Endometrial microvascular endothelial cells (primary cell): ENCODE results near the gene PRDM2. TPM values are rescaled to one million over a fixed set of nuclear protein-coding genes. Genes with fewer than 3 reads are reported as not detected.

Experiments
- in situ Hi-C: cut with HindIII; loops from 2 replicates; pipeline ENCODE4 v1.10.0; 2017; ENCODE audit warnings: low sequenced_read_pairs, low pct_unique_long_range_greater_than_20kb; ENCODE audit errors: inconsistent ontology term
- total RNA-seq: library from RNA; depleted of rRNA; stranded (reverse); fragments of >200 nt; gene quantifications from one replicate; pipeline ENCODE4 v1.2.3, GENCODE V29; 2015; ENCODE audit errors: inconsistent ontology term

Gene PRDM2
- total RNA-seq, 1 donor from 2014 or later: 8.8 TPM

DNA sequence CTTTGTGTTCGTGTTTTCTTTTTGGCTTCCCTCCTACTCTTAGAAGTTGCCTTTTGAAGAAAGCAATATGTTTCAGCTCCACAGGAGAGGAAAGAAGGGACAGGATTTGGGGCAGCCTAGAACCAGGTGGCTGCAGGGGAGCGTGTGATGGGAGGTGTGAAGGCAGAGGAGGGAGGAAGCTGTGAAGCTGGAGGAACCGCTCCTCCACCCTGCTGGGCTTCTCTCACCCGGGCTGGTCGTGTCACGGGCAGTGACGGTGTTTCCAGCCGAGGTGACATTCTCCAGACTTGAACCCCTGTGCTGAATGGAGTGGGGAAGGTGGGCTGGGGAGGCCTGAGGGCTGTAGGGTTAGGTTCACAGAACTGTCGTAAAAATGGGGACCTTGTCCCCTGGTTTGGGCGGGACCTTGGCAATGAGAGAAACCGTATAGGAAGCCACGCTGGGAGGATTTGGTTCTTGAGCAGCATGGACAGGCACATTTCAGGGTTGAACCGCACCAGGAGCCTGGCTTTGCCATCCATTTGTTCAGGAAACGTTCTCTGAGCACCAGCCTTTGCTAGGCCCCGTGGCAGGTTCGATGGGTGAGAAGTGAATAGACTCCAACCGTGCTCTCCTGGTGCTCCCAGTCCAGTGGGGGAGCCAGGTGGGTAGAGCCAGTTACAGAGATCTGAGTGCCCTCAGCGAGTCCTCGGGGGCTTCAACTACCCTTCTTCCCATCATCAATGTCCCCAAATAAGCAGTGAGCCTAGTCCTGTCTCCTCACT is 103.0 kb downstream of the PRDM2 start:
- in situ Hi-C loops: no loop called here

DNA sequence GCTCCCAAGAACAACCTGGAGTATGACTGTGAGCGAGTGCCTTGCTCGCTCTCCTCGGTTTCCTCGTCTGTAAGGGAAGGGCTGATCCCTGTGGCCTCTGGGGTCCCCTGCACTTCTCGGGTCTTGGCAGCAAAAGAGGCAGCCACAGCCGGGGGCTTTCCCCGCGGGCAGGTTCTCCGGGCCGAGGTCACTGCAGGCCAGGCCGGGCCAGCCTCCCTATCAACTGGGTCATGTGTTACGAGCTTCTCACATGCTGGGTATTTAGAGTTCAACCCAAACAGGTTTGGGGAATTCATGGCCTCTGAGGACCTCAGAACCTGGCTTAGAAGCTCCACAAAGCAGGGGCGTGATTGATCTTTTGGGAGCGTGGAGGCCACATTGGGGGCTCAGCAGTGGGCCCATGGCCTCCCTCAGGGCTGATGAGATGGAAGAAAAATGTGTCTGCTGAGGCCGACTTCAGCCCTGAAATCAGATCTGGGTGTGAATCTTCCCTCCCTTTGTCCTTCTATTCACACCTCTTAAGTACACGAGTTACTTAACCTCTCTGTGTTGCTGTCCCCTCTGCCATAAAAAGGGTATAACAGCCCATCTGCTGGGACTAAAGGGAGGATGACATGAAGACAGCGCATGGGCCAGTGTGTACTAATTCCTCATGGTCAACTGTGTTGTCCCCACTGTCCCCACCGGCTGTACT is 103.7 kb downstream of the PRDM2 start:
- in situ Hi-C loops: no loop called here

DNA sequence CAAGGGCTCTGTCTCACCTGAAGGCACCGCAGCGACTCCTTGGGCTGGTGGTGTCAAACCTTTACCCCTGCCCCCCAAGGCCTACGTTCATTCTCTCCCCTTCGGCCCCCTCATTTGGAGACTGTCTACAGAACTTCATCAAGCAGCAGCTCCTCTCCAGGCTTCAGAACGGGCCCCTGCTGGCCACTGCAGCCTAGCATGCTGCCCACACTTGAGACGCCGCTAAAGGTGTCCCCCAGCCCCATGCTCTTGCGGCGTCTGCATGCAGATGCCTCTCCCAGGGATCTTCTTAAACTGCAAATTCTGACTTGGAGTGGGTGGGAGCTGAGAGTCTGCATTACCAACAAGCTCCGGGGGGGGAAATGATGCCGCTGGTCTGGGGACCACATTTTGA is 104.2 kb downstream of the PRDM2 start:
- in situ Hi-C loops: no loop called here

DNA sequence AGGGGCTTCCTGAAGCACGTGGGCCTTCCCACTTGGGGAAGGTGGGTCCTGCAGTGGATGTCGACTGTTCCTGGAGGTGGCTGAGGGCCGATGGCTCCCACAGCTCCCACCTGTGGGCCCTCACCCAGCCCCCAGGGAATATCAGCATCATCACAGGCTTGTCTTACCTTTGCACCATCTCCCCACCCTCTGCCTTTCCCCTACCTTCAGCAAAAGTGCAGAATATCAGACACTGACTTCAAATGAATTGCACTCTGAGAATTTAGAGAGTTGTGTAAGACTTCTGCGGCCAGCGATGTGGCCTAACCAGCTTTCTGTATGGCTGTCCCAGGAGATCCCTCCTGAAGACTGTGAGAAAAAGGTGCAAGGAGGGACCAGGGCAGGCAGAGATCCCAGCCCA is 105.4 kb downstream of the PRDM2 start:
- in situ Hi-C loops: no loop called here

DNA sequence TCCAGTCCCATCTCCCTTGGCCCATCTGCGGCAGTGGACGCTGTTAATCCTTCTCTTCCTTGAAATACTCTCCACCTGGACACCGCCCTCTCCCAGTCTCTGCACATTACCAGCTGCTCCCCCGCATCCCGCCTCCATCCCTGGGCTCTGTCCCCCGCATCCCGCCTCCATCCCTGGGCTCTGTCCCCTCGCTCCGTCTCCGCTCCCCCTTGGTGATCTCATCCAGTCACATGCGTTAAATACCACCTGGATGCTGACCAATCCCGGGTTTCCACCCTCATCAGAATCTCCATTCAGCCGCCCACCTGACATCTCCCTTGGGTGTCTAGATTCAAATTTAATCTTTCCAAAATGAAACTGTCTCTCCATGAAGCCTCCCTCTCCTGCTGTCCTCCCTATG is 106.1 kb downstream of the PRDM2 start:
- in situ Hi-C loops: no loop called here

DNA sequence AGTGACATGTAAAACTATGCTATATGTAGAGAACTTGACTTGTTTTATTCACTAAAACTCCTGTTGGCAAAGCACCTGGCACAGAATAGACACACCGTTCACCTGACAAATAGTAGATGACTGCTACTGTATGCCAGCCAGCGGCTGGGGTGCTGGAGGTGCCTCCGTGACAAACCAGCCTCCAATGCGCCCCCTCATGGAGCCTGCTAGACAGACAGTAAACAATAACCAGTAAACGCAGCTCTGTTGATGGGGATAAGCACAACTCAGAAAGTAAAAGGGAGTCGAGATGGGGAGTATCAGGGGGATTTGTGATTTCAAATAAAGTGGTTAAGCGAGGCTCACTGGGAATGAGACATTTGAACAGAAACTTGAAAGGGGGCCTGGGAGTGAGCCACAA is 107.2 kb downstream of the PRDM2 start:
- in situ Hi-C loops: no loop called here

DNA sequence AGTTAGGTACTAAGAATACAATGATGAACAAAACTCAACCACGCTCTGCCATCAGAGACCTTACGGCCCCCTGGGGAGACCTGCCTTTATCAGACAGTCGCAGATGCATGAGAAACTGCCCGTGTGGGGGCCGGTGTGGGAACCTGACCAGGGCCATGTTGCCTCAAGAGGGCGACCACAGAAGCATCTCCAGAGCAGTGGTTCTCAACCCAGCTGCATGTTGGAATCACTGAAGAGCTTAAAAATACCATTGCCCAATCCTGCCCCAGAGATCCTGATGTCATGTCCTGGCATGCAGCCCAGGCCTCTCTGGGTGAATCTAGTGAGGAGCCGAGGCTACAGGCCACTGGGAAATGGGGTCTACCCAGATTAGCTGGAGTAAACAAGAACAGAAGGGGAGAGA is 108.7 kb downstream of the PRDM2 start:
- in situ Hi-C loops: no loop called here

DNA sequence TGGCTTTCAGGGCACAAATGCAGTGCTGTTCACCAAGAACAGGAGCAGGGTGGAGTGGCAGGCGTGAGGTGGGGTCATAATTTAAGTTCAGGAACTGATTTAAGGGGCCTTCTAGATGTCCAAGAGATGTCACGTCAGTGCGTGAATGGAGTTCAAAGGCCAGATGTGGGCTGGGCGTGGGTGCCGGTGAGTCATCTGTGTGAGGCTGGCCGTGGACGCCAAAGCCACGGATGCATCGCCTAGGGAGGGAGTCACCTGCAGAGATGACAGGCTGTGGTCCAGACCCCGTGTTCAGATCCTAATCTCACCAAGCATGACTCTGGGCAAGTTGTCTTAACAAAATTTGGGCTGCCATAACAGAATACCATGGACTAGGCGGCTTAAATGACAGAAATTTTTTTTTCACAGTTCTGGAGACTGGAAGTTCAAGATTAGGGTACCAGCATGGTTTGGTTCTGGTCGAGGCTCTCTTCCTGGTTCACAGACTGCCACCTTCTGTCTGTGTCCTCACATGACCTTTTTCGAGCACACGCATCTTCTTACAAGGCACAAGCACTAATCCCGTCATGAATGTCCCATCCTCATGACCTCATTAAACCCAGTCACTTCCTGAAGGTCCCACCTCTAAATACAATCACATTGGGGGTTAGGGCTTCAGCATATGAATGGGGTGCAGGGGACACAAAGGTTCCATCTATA is 109.6 kb downstream of the PRDM2 start:
- in situ Hi-C loops: no loop called here

DNA sequence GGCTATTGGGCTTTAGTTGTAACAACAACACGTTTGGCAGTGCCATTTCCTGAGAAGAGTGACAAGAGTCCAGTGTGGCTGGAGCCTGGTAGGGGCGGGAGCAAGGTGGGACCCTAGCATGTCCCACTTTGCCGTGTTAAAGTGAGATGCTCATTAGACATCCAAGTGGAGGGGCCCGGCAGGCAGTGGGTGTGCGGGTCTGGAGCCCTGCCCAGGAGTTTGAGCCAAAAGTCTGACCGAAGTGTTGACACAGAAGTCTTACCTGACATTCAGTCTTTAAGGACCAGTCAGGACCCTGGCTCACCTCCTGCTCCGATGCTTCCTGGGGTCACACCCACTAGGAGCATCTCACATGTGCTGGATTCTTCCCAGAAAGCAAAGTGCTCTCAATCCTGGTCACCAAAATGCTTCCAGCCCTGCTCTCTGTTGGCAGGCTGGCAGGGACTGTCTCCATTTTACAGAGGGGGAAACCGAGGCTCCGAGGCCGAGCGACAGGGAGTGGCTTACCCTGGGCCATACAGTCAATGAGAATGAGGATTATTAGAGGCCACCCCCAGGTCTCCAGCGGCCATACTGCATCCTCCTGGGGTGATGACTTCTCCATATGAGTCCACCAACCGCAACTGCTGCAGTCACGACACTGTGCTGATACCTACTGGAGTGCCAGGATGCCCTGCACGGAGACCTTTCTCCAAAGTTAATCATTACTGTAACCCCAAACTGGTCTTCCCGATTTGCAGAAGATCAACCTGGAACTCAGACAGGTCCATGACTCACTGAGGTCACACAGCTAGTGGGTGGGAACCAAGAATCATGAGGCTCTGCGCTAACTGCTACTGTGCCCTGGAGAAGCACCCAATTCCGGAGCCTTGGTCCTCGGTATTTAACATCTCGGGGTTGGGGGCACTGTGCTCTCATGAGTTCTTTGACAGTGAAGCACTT is 112.7 kb downstream of the PRDM2 start:
- in situ Hi-C loops: no loop called here

DNA sequence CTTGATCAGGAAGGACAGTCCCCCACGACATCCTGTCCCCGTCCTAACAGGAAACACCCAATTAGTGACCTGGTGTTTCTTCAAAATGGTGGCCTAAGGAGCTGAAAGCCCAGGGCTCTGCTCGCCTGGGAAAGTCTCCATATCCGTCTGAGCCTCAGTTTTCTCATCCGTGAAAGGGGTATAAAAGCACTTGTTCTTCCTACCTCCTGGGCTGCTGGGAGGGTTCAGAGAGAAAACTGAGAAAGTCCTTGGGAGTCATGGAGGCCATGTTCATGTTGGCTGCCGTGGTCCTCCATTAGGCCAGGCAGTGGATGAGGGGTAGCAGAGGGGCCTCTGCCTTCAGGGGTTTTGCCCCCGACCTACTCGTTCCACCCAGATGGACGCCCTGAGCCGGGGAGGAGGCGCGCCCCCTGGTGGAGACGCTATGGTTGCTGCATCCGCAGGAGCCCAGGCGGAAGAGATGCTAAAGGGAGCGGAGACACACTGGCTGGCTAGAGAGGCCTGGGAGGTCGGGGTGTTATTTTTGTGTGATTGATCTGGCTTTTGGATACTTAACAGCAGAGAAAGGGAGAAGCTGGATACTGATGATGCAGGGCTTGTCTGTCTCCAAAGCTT is 113.5 kb downstream of the PRDM2 start:
- in situ Hi-C loops: no loop called here

DNA sequence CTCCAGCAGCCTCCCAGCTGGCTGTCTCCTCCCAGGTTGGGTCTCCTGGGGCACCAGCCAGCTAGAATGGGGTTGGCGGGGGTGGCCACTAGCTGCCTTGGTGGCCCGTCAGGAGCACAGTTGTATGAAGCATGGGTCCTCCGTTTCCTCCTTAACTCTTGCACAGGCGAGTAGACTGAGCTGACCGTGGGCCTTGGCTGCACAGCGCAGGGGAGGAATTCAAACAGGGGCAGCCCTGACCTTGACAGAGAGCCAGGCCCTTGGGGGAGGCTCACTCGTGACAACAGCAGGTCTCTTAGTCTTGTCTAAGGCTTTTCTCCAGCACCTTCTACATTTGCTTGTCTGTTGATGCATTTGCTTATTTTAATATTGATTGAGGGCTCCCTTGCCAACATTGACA is 114.1 kb downstream of the PRDM2 start:
- in situ Hi-C loops: no loop called here

DNA sequence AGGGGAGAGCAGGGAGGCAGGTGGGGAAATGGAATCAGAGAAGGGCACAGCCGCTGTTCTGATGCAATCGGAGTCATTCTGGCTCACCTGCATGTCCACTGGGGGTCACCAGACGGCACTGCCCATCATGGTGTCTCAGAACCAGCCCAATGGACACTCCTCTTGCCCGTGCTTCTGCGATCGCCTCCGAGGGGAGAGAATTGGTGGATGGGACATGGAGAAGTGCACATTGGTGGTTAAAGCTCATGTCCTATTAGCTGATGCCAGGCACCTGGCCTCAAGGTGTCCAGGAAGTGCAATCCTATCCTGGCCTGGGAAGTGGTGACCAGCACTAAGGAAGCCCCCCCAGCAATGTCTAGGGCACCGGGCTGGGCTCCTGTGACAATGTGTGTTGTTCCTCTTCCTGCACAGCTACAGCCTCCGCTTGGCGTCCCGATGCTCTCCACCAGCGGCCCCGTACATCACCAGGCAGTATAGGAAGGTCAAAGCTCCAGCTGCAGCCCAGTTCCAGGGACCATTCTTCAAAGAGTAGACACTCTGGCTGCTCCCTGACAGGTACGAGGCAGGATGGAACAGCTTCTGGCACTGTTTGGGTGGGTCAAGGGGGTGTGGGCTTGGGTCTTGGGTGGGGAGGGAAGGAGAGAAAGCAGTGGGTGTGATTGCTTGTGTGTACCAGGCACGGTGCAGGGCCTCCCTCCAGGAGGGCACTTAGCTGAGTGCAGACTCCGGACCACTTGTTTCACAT is 116.2 kb downstream of the PRDM2 start:
- in situ Hi-C loops: no loop called here

DNA sequence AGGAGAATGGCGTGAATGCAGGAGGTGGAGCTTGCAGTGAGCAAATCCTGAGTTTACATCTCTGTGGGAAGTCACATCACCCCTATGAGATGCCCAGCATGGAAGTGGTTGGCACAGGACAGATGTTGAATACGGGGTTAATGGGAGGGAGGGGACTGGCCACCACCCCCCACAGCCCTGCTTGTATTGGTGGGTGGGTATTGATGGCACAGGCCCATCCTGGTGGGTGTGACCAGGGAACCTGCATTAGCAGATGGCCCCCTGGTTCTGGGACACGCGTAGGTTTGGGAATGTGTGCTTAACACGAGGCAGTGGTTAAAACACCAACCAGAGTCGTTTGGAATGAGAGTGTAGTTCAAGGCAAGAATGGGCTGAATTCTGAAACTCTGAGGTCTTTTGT is 117.9 kb downstream of the PRDM2 start:
- in situ Hi-C loops: no loop called here

DNA sequence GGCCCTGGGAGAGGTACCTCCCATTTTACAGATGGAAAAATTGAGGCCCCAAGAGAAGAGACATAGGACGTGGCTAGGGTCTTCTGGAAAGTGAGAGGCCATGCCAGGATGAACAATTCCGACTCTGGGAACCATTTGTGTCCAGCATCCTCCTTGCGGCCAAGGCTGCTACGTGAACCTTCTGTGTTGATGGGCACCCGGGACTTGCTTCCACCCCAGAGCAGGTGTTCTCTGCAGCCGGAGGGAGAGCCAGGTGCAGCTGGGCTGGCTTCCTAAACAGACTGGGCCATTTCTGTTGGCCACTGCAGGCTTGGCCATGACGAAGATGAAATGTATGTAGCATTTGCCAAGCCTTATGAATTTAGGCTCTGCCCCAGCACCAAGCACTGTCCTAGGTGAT is 118.9 kb downstream of the PRDM2 start:
- in situ Hi-C loops: no loop called here

DNA sequence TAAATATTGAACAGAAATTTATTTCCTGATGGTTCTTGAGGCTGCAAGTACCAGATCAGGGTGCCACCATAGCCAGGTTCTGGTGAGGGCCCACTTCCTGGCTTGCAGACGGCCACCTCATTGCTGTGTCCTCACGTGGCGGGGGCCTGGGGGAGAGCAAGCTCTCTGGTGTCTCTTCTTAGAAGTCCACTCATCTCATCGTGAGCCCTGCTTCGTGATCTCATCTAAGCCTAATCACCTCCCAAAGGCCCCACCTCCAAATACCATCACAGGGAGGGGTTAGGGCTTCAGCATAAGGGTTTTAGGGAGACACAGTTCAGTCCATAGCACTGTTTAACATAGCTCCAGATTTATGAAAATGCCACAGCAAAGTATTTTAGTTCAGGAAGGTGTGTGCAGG is 119.7 kb downstream of the PRDM2 start:
- in situ Hi-C loops: no loop called here

DNA sequence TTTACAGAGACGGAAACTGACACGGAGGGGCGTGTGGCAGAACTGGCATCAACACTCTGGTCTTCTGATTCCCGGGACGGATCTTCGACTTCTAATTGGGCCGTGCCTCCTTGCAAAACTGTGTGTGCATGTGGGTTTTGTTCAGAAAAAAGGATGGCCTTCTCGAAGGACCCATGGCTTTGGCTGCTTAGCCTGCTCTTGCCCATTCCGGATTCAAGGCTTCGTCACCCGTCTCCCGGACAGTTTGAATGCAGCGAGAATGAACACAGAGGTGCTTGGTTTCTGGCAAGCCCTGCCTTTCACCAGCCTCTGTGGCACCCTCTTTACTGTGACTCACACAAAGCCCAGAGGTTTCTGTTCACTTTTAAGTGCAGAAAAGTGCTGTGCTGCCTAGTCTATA is 120.1 kb downstream of the PRDM2 start:
- in situ Hi-C loops: no loop called here

DNA sequence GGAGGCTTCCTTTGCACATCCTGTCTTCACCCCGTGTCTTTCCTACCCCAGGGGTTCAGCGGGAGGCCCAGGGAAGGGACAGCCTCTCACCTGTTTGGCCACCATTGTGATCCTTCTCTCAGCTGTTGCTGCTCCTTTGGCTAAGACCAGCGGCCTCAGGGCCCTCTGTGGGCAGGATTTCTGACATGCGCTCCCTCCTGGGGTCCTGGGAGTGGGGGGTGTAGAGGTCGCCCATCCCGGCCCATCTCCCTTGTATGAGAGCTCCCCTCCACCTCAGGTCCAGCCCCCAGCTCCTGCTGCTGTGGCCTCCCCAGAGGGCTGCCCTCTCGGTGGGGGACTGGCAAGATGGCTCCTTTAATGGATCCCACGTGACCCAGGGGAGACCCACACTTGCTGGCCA is 120.5 kb downstream of the PRDM2 start:
- in situ Hi-C loops: no loop called here
